IgD-negative memory B cell (primary cell): Measurements from ENCODE around the gene RUBCN. TPM values are rescaled to one million over a fixed set of nuclear protein-coding genes. Genes with fewer than 3 reads are reported as not detected.
A peak's percentile ranks its signal among the peaks of the same experiment; 100 is the strongest.
"Not testable (repeated sequence)": the region's sequence is repeated elsewhere in the genome, so short reads cannot be mapped to it uniquely, and the experiment has no call there.

Experiments
- H3K27ac Mint-ChIP-seq, 3 donors: one replicate each; pipeline ENCODE4 v1.8.0; 2020 to 2022; ENCODE audit warnings: mild to moderate bottlenecking in 3 of 3, mixed read lengths in 3 of 3, moderate library complexity in 1 of 3
- H3K27me3 Mint-ChIP-seq: one replicate; pipeline ENCODE4 v1.8.0; 2021; ENCODE audit warnings: mixed read lengths
- H3K36me3 Mint-ChIP-seq: one replicate; pipeline ENCODE4 v1.8.0; 2020; ENCODE audit warnings: mild to moderate bottlenecking, mixed read lengths
- H3K4me1 Mint-ChIP-seq, 3 donors: one replicate each; pipeline ENCODE4 v1.8.0; 2020 to 2022; ENCODE audit warnings: mixed read lengths in 3 of 3, mild to moderate bottlenecking in 1 of 3
- H3K4me3 Mint-ChIP-seq, 4 donors: one replicate each; pipeline ENCODE4 v1.8.0; 2020 to 2022; ENCODE audit warnings: mild to moderate bottlenecking in 4 of 4, mixed read lengths in 4 of 4, moderate library complexity in 3 of 4
- H3K9me3 Mint-ChIP-seq, 3 donors: one replicate each; pipeline ENCODE4 v1.8.0; 2020 to 2021; ENCODE audit warnings: mixed read lengths in 3 of 3, mild to moderate bottlenecking in 1 of 3
- polyA plus RNA-seq: library from polyadenylated mRNA; unstranded; fragments of 300-500 nt; fragmentation: Illumina TruSeq; gene quantifications from one replicate; pipeline ENCODE4 v1.2.3, GENCODE V29; 2021

Gene RUBCN
- polyA plus RNA-seq, 1 donor from 2014 or later = 46.5 TPM

- Mint-ChIP-seq H3K27ac (peak overlapping the region; percentile 91 to 95 (median 92)), H3K9me3 (no peaks in the 10 kb centered on the region), H3K4me3 (peak overlapping the region; percentile 91 to 97 (median 94)), H3K36me3 (no peaks in the 10 kb centered on the region), H3K4me1 (peaks cover 18 to 25% (median 23%) of the 10 kb centered on the region in 3 donors), H3K27me3 (no peaks in the 10 kb centered on the region)
Measured at GRCh38 chr3:197748597-197749314, 12.1 kb upstream of the RUBCN start.

DNA sequence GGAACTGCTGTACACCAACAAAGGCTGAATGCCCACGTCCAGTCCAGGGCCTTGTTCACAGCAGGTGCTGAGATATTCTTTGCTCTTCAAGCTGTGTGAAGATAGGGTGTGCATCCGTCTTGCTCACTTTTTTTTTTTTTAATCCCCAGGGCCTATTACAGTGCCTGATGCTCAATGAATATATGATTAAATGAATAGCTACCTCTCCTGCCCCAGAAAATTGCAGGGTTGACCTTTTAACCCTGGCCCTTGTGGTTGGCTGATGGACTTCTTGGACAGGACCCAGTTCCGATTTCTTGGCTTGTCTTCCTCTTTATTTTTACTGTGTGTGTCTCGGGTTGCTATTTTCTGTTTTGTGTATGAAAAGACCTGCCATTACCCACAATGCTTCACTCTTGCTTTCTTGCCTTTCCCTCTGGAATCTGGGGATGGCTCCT, 10.1 kb upstream of the RUBCN start:
- H3K4me1 Mint-ChIP-seq = peaks cover 8 to 12% (median 9%) of the 10 kb centered on the region in 3 donors
- no peaks in the 10 kb centered on the region for H3K27me3 Mint-ChIP-seq
- H3K9me3 Mint-ChIP-seq = no peaks in the 10 kb centered on the region
- peak overlapping the region in 1 of 4 donors; percentile 26 for H3K4me3 Mint-ChIP-seq
- H3K36me3 Mint-ChIP-seq = no peaks in the 10 kb centered on the region
- H3K27ac Mint-ChIP-seq = peak overlapping the region in 1 of 3 donors; percentile 66

GRCh38 chr3:197746209-197746608, 9.5 kb upstream of the RUBCN start:
- peaks cover 6 to 10% (median 7%) of the 10 kb centered on the region in 3 donors for H3K4me1 Mint-ChIP-seq
- H3K27me3 Mint-ChIP-seq = no peaks in the 10 kb centered on the region
- H3K36me3 Mint-ChIP-seq = no peaks in the 10 kb centered on the region
- H3K27ac Mint-ChIP-seq = no peak overlapping the region
- no peaks in the 10 kb centered on the region for H3K9me3 Mint-ChIP-seq
- H3K4me3 Mint-ChIP-seq = no peak overlapping the region

DNA sequence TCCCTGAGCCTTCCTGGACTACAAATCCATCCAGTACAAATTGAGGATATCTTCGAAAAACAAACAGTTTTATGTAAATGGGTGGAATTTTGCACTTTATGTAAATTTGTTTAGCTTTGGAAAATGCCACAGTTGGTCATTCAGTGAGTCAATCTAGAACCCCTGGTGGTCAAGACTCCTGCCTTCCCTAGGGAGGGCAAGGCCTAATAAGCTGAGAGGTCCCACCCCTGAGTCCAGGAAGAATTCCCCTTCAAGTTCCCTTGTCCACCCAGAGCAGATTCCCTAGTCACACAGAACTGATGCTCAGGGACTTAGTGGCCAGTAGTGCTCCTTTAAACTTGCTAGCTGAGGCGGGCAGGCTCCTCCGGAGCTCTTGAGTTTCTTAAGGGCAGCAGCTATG, 6.1 kb upstream of the RUBCN start:
- Mint-ChIP-seq H3K27ac (peak overlapping the region in 1 of 3 donors; percentile 53), H3K36me3 (no peaks in the 10 kb centered on the region), H3K4me1 (peaks cover 0 to 7% (median 7%) of the 10 kb centered on the region in 3 donors), H3K27me3 (no peaks in the 10 kb centered on the region), H3K9me3 (no peaks in the 10 kb centered on the region), H3K4me3 (no peak overlapping the region)

DNA sequence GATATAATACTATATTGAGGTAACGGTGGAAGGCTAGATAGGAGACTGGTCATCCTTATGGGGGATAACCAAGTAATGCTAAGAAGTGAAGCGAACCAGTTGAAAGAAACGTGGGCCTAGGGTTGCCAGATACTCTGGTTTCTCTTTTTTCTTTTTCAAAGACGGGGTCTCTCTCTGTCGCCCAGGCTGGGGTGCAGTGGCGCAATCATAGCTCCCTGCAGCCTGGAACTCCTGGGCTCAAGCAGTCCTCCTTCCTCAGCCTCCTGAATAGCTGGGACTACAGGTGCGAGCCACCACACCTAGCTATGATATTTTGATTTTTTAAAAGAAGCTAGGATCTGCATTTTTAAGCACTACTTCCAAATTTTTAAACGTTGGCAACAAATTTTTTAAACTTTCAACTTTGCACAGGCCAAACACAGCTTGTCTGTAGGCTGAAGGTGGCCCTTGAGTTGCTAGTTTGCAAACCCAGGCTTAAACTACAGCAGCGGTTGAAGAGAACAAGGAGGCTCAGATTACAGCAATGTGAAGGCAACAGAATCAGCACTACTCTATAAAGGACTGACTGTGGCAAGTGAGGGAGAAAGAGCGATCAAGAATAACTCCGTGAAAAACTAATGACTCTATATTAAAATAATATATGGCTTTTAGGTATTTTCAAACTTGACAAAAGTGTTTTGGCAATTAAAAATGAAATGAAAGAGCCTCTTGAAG, 1.2 kb upstream of the RUBCN start:
- H3K36me3 Mint-ChIP-seq = no peaks in the 10 kb centered on the region
- H3K27me3 Mint-ChIP-seq = no peaks in the 10 kb centered on the region
- H3K9me3 Mint-ChIP-seq = no peaks in the 10 kb centered on the region
- H3K4me3 Mint-ChIP-seq = peak overlapping the region; percentile 83 to 98 (median 96)
- H3K27ac Mint-ChIP-seq = peak overlapping the region; percentile 93 to 95 (median 94)
- peaks cover 23 to 38% (median 29%) of the 10 kb centered on the region in 3 donors for H3K4me1 Mint-ChIP-seq

DNA sequence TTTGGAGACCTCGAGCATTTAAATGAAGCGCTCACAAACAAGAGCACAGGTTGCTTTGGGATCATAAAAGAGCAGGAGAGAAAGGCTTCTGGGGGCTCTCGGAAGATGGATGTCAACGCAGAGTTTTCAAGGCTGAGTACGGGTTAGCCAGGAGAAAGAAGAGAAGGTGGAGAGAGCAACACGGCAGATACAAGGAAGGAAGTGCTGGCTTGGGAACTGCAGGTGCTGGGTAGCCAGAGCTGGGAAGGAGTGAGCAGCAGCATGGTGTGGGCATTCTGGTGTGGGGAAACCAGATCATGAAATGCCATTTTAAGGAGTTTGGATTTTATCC, 580 bp upstream of the RUBCN start:
- H3K27me3 Mint-ChIP-seq = no peaks in the 10 kb centered on the region

GRCh38 chr3:197736010-197736490, 654 bp downstream of the RUBCN start:
- H3K27me3 Mint-ChIP-seq = no peaks in the 10 kb centered on the region
- H3K4me3 Mint-ChIP-seq = peak overlapping the region; percentile 83 to 98 (median 96)
- peaks cover 23 to 46% (median 36%) of the 10 kb centered on the region in 3 donors for H3K4me1 Mint-ChIP-seq
- no peaks in the 10 kb centered on the region for H3K36me3 Mint-ChIP-seq
- H3K27ac Mint-ChIP-seq = peak overlapping the region; percentile 94 to 98 (median 98)
- no peaks in the 10 kb centered on the region for H3K9me3 Mint-ChIP-seq

More for the DNA sequence above, 580 bp upstream of the RUBCN start:
- H3K4me3 Mint-ChIP-seq = peak overlapping the region; percentile 83 to 98 (median 96)
- peaks cover 23 to 42% (median 32%) of the 10 kb centered on the region in 3 donors for H3K4me1 Mint-ChIP-seq
- H3K36me3 Mint-ChIP-seq = no peaks in the 10 kb centered on the region
- H3K27ac Mint-ChIP-seq = peak overlapping the region; percentile 93 to 95 (median 94)
- no peaks in the 10 kb centered on the region for H3K9me3 Mint-ChIP-seq

- Mint-ChIP-seq H3K9me3 (no peaks in the 10 kb centered on the region), H3K27ac (peak overlapping the region; percentile 94 to 98 (median 96)), H3K4me3 (peak overlapping the region; percentile 79 to 94 (median 86)), H3K4me1 (peaks cover 34 to 55% (median 41%) of the 10 kb centered on the region in 3 donors), H3K36me3 (peaks cover 2% of the 10 kb centered on the region), H3K27me3 (no peaks in the 10 kb centered on the region)
Measured at GRCh38 chr3:197734667-197735318, 1.9 kb downstream of the RUBCN start.

DNA sequence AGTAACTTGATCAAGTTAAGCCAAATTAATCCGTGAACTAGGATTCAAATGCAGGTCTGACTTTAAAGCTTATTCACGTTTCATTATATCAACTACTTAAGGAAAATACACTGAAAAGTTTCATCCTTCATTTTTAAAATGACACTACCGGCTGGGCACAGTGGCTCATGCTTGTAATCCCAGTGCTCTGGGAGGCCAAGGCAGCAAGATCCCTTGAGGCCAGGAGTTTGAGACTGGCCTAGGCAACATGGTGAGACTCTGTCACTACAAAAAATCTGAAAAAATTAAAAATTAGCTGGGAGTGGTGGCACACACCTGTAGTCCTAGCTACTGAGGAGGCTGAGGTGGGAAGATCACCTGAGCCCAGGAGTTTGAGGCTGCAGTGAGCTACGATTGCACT, 3.7 kb downstream of the RUBCN start:
- H3K36me3 Mint-ChIP-seq = peaks cover 5% of the 10 kb centered on the region
- H3K27me3 Mint-ChIP-seq = no peaks in the 10 kb centered on the region
- H3K9me3 Mint-ChIP-seq = no peaks in the 10 kb centered on the region
- H3K4me3 Mint-ChIP-seq = peak overlapping the region in 2 of 4 donors; percentile 12 to 33
- H3K27ac Mint-ChIP-seq = peak overlapping the region; percentile 27 to 98 (median 96)
- H3K4me1 Mint-ChIP-seq = peaks cover 42 to 60% (median 47%) of the 10 kb centered on the region in 3 donors

DNA sequence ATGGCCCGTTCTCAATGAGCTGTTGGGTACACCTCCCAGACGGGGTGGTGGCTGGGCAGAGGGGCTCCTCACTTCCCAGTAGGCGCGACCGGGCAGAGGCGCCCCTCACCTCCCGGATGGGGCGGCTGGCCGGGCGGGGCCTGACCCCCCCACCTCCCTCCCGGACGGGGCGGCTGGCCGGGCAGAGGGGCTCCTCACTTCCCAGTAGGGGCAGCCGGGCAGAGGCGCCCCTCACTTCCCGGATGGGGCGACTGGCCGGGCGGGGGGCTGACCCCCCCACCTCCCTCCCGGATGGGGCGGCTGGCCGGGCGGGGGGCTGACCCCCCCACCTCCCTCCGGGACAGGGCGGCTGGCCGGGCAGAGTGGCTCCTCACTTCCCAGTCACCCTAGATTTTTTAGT, 5.2 kb downstream of the RUBCN start:
- not testable (repeated sequence) for H3K27me3 Mint-ChIP-seq, H3K36me3 Mint-ChIP-seq, H3K9me3 Mint-ChIP-seq
- Mint-ChIP-seq H3K27ac (peak overlapping the region in 2 of 3 donors; percentile 71 to 86), H3K4me1 (peaks cover 42 to 56% (median 46%) of the 10 kb centered on the region in 3 donors), H3K4me3 (peak overlapping the region in 1 of 4 donors; percentile 67)

DNA sequence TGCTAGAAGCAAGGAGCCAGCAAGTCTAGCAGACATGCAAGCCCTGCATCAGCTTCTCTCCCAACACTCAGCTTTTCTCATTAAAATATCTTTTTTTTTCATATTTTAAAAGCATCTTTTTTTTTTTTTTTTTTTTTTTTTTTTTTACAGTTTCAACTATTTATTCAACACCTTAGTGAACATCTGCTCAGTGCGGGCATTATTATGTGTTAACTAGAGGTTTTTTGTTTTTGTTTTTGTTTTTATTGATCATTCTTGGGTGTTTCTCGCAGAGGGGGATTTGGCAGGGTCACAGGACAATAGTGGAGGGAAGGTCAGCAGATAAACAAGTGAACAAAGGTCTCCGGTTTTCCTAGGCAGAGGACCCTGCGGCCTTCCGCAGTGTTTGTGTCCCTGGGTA, 5.9 kb downstream of the RUBCN start:
- H3K36me3 Mint-ChIP-seq, H3K9me3 Mint-ChIP-seq, H3K27me3 Mint-ChIP-seq: not testable (repeated sequence)
- H3K4me3 Mint-ChIP-seq = peak overlapping the region in 2 of 4 donors; percentile 12 to 76
- peaks cover 37 to 54% (median 46%) of the 10 kb centered on the region in 3 donors for H3K4me1 Mint-ChIP-seq
- H3K27ac Mint-ChIP-seq = peak overlapping the region; percentile 71 to 89 (median 86)

GRCh38 chr3:197730200-197730599, 6.5 kb downstream of the RUBCN start:
- H3K4me3 Mint-ChIP-seq = peak overlapping the region in 3 of 4 donors; percentile 71 to 78 (median 76)
- peaks cover 5% of the 10 kb centered on the region for H3K36me3 Mint-ChIP-seq
- H3K27ac Mint-ChIP-seq = peak overlapping the region; percentile 86 to 91 (median 89)
- H3K27me3 Mint-ChIP-seq = no peaks in the 10 kb centered on the region
- no peaks in the 10 kb centered on the region for H3K9me3 Mint-ChIP-seq
- peaks cover 35 to 52% (median 47%) of the 10 kb centered on the region in 3 donors for H3K4me1 Mint-ChIP-seq

DNA sequence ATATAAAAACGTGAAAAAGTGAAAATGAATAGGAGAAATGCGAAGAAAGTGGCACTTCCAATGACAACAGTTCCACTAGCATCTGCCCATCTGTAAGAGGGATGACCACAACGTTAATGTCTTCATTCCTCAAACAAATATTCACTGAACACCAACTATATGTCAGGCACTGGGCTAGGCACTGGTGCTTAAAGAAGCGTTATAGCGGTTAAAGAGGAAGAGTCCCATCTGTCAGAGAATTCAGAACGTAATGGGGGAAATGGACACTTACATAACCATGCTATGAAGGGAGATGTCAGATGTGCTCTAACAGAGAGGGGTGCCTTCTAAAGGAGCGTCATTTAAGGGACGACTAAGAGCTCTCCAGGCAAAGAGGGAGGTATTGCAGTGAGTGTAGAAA, 8.2 kb downstream of the RUBCN start:
- Mint-ChIP-seq H3K9me3 (no peaks in the 10 kb centered on the region), H3K27me3 (no peaks in the 10 kb centered on the region), H3K36me3 (peaks cover 5% of the 10 kb centered on the region), H3K4me3 (peak overlapping the region in 3 of 4 donors; percentile 1 to 63 (median 13)), H3K4me1 (peaks cover 45 to 54% (median 49%) of the 10 kb centered on the region in 3 donors), H3K27ac (peak overlapping the region; percentile 19 to 71 (median 65))

GRCh38 chr3:197727878-197728277, 8.8 kb downstream of the RUBCN start:
- Mint-ChIP-seq H3K27ac (peak overlapping the region; percentile 65 to 88 (median 71)), H3K4me1 (peaks cover 45 to 53% (median 50%) of the 10 kb centered on the region in 3 donors), H3K4me3 (peak overlapping the region in 1 of 4 donors; percentile 63)
- H3K36me3 Mint-ChIP-seq, H3K27me3 Mint-ChIP-seq, H3K9me3 Mint-ChIP-seq: not testable (repeated sequence)

GRCh38 chr3:197722734-197723133, 14.0 kb downstream of the RUBCN start:
- Mint-ChIP-seq H3K27ac (no peak overlapping the region), H3K4me1 (peaks cover 31 to 41% (median 39%) of the 10 kb centered on the region in 3 donors), H3K4me3 (no peak overlapping the region), H3K9me3 (no peaks in the 10 kb centered on the region), H3K27me3 (no peaks in the 10 kb centered on the region), H3K36me3 (peaks cover 10% of the 10 kb centered on the region)
